ENCODE results near the gene ABCA5. TPM values are rescaled to one million over a fixed set of nuclear protein-coding genes. Genes with fewer than 3 reads are reported as not detected.

ABCA5 gene
- total and polyA plus RNA-seq, 4 donors: 4.8 to 76.3 (median 19.8) TPM

DNA sequence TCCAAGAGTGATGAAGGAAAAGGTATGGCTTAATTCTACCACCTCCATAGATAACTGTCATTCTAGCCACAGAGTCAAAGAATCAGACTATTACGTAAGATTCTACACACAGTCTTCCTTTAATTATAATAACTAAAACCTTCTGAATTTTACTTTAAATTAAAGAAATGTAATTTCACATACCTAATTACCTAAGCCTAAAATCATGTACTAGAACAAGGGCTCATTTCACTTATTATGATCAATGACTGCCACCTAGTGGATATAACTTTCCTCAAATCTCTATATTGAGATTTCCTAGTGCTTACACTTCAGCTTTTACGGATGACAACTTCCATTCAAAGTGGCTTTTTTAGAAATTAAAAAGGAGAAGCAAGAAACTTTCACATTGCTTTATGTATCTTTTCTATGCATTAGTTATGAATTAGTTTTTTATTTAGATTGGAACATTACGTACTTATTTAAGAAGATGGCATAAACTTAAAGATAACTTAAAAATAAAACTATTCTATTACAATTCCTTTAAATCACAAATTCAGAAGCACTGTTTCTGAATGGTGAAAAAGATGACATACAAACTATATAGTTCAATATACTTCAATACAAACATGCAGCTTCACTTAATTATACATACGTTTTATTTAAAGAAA is 80.1 kb downstream of the ABCA5 start:
- Histone ChIP-seq H3K4me3 (no peak overlapping the region), H3K4me1 (ENCODE audit: control insufficient read depth in 5 of 5, insufficient read depth in 5 of 5, low read length in 5 of 5) (no peaks in the 10 kb centered on the region), H3K9me3 (ENCODE audit: control insufficient read depth in 4 of 4, insufficient read depth in 3 of 4, low read length in 3 of 4) (no peaks in the 10 kb centered on the region), H3K27ac (ENCODE audit: low read depth in 1 of 2, low read length in 1 of 2) (no peak overlapping the region), H3K27me3 (ENCODE audit: control insufficient read depth in 3 of 3, insufficient read depth in 3 of 3, low read length in 2 of 3) (no peaks in the 10 kb centered on the region), H3K9ac (ENCODE audit: insufficient read depth in 1 of 2, low read length in 2 of 2) (no peak overlapping the region), H3K36me3 (ENCODE audit: control insufficient read depth in 4 of 4, insufficient read depth in 4 of 4, low read length in 4 of 4) (peaks cover 0 to 5% (median 2%) of the 10 kb centered on the region in 4 donors)
- WGBS, 2 donors: 69 to 79% methylated on average over 4 of the region's 4 CpGs
- no peak for ATAC-seq (ENCODE audit: insufficient read depth, low FRiP score)
- DNase-seq: peak in 2 of 3 donors; percentile 73 to 78
- TF ChIP-seq, protein P1, sequence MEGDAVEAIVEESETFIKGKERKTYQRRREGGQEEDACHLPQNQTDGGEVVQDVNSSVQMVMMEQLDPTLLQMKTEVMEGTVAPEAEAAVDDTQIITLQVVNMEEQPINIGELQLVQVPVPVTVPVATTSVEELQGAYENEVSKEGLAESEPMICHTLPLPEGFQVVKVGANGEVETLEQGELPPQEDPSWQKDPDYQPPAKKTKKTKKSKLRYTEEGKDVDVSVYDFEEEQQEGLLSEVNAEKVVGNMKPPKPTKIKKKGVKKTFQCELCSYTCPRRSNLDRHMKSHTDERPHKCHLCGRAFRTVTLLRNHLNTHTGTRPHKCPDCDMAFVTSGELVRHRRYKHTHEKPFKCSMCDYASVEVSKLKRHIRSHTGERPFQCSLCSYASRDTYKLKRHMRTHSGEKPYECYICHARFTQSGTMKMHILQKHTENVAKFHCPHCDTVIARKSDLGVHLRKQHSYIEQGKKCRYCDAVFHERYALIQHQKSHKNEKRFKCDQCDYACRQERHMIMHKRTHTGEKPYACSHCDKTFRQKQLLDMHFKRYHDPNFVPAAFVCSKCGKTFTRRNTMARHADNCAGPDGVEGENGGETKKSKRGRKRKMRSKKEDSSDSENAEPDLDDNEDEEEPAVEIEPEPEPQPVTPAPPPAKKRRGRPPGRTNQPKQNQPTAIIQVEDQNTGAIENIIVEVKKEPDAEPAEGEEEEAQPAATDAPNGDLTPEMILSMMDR (IDR thresholded peaks at IDR 0.05; ENCODE audit: control extremely low read depth, extremely low read depth): peak; percentile 54

DNA sequence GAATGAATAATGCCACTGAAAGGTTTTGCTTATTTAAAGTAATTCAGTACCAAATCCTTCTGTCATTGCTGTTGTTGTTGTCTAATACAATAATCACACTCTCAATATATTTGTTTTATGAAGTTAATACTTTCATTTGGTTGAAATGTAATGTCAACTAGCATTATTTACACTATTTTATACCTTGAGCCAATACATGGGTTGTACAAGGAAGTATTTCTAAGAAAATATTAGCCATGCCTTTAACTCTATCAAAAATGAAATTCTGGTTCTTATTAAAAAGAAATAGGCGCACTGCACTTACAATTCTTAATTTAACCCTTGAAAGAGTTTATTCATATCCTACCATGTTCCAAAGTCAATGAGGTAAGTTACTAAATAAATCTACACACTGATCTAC is 80.7 kb downstream of the ABCA5 start:
- DNase-seq (no peak), ATAC-seq (ENCODE audit: insufficient read depth, low FRiP score) (no peak)
- H3K36me3 ChIP-seq (ENCODE audit: control insufficient read depth in 4 of 4, insufficient read depth in 4 of 4, low read length in 4 of 4): peaks cover 0 to 5% (median 2%) of the 10 kb centered on the region in 4 donors
- H3K9me3 ChIP-seq (ENCODE audit: control insufficient read depth in 4 of 4, insufficient read depth in 3 of 4, low read length in 3 of 4): no peaks in the 10 kb centered on the region
- no peak overlapping the region for H3K4me3 ChIP-seq
- no peaks in the 10 kb centered on the region for H3K27me3 ChIP-seq (ENCODE audit: control insufficient read depth in 3 of 3, insufficient read depth in 3 of 3, low read length in 2 of 3)
- TF ChIP-seq, protein P1 (IDR thresholded peaks at IDR 0.05; ENCODE audit: control extremely low read depth, extremely low read depth): no peak
- H3K9ac ChIP-seq (ENCODE audit: insufficient read depth in 1 of 2, low read length in 2 of 2): no peak overlapping the region
- no peak overlapping the region for H3K27ac ChIP-seq (ENCODE audit: low read depth in 1 of 2, low read length in 1 of 2)
- 66 to 92% methylated on average over 1 of the region's 1 CpG for WGBS, 2 donors
- H3K4me1 ChIP-seq (ENCODE audit: control insufficient read depth in 5 of 5, insufficient read depth in 5 of 5, low read length in 5 of 5): no peaks in the 10 kb centered on the region

DNA sequence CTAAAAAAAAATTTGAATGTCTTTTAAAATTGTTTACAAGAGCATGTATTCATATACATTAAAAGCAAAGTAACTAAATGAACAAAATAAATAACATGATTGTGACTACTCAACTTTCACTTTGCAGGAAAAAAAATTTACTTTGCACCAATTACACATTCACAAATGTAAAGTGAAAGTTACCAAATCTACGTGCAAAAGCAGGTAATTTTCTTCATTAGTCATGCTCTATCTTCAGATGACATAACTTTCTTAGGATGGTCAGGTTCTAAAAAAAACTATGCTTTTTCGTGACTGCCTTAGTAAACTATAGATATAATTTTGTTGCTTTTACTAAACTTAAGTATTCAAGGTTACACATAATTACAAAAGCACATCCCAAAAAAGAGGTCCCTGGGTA is 81.3 kb downstream of the ABCA5 start:
- TF ChIP-seq, protein P1 (IDR thresholded peaks at IDR 0.05; ENCODE audit: control extremely low read depth, extremely low read depth): no peak
- DNase-seq (no peak), ATAC-seq (ENCODE audit: insufficient read depth, low FRiP score) (no peak)
- Histone ChIP-seq H3K4me1 (ENCODE audit: control insufficient read depth in 5 of 5, insufficient read depth in 5 of 5, low read length in 5 of 5) (no peaks in the 10 kb centered on the region), H3K27ac (ENCODE audit: low read depth in 1 of 2, low read length in 1 of 2) (no peak overlapping the region), H3K9me3 (ENCODE audit: control insufficient read depth in 4 of 4, insufficient read depth in 3 of 4, low read length in 3 of 4) (no peaks in the 10 kb centered on the region), H3K4me3 (no peak overlapping the region), H3K9ac (ENCODE audit: insufficient read depth in 1 of 2, low read length in 2 of 2) (no peak overlapping the region), H3K27me3 (ENCODE audit: control insufficient read depth in 3 of 3, insufficient read depth in 3 of 3, low read length in 2 of 3) (no peaks in the 10 kb centered on the region), H3K36me3 (ENCODE audit: control insufficient read depth in 4 of 4, insufficient read depth in 4 of 4, low read length in 4 of 4) (peaks cover 0 to 7% (median 2%) of the 10 kb centered on the region in 4 donors)
- WGBS, 2 donors: 58 to 61% methylated on average over 2 of the region's 2 CpGs
